ENCODE measurements around the gene RBMS2.

RBMS2 gene

DNA sequence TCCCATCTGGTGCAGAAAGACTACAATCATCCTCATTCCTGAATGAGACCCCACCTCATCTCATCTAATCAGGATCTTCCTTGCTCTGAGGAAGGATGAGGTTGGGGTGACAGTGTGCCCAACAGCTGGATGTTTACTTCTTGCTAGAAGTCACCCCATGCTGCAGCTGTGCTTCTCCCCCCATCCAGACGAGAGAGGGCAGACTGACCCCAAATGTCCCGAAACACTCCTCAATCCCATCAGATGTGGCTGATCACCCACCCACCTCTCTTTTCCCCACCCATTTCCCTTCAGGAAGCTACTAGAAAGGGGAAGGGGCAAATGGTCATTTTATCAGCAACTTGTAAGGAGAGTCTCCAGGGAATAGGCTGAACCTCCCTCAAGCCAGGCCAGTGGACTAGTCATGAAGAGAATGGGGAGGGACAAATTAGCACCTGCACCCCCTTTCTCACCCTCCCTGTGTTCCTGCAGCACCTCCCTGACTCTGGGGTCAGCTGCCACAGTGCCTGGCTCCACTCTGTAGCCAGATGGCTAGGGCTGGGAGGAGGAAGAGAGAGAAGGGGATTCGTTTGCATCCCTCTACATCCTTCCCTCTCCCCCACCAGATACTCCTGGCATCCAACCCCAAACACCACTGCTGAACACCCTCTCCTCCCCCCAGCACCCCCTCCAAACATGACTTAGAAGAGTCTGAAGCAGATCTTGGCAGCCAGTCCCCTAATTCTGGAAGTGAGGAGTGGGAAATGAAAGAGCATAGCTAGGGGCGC is 111.3 kb downstream of the RBMS2 start:
- DNase-seq = no peak

DNA sequence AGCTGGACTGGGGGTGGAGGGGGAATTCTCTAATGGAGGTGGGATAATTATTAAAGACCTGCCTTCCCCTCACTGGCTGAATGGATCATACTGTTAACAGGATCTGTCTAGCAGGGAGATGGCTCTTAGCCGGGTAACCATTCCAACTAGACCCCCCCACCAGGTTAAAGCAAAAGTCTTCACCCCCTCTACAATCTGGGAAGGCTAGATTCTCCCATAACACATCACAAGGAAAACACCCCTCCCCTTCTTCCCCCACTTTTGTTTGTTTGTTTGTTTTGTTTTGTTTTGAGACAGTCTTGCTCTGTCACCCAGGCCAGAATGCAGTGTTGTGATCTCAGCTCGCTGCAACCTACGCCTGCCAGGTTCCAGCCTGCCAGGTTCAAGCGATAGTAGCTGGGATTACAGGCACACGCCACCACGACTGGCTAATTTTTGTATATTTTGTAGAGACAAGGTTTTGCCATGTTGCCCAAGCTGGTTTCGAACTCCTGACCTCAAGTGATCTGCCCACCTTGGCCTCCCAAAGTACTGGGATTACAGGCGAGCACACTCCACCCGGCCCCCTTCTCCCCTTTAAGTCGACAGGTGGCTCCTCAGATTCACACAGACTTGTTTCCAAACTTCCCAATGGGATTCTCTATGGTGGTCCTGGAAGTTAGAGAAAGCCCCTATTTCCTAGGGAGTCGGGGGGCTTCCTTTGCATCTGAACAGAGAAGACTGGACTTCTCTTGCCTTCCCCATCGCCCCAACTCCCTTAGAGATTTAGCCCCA is 112.0 kb downstream of the RBMS2 start:
- no peak for DNase-seq

DNA sequence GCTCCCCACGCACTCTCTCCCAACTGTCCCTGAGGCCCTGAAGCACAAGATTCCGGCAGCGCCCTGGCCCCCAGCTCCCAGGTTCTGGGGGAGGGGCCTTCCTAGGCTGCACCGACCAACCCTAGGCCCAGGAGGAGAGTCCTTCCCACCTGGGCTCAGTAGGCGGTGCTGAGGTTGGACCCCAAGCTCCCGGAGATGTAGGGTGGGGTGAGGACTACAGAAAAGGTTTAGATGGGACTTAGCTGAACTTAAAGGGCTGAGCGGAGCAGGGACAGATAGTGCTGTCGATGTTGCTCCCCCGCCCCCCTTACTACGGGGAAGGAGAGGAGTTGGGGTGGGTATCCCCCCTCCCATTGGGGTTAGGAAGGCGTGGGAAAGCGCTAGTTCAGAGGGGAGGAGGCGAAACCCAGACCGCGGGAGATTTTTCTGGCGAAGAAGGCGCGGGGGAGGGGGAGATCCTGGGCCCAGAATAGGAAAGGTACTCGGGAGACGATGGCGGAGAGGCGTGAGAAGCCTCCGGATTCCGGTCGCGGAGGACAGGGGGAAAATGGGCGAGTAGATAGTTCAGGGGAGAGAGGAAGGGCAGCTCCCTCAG is 112.7 kb downstream of the RBMS2 start:
- peak; percentile 8 to 31 for DNase-seq

DNA sequence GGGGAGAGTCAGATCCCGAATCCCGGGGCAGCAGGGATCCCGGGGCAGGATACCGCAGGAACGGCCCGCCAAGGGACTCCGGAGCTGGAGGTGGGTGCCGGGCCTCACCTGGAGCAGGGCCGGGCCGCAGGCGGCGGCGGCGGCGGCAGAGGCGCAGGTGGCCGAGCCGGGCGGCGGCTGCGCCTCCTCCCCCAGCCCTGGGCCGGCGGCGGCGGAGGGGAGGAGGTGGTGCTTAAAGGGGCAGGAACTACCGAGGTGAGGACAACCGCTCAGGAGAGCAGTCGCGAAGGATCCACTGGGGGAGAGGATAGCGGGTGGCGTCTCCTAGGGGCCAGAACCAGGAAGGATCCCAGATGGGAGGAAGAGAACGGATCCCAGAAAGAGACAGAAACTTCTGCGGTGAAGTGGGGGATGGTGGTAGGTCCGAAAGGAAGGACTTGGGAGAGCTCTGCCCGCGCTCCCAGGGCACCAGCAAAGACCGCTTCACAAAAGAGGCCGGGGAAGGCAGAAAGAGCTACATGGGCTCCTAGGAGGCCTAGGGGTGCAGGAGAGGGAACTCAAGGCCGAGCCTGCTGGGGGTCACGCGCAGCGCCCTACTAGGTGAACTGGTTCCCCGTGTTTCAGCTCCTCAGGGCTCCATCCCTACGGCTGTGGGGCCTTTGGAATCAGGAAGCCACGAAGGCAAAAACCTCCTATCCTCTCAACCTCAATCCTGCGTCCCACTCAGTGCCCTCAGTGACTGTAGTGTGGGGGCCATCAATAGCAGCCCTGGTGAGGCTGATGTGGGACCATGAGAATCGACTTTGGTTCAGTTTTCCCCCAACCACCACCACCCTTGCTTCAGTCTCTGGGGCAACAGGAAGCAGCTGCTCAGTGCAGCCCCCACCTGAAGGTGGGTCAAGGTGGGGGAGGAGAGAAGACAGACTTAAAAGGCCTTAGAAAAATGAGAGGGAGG is 113.5 kb downstream of the RBMS2 start:
- peak; percentile 69 to 72 for DNase-seq

DNA sequence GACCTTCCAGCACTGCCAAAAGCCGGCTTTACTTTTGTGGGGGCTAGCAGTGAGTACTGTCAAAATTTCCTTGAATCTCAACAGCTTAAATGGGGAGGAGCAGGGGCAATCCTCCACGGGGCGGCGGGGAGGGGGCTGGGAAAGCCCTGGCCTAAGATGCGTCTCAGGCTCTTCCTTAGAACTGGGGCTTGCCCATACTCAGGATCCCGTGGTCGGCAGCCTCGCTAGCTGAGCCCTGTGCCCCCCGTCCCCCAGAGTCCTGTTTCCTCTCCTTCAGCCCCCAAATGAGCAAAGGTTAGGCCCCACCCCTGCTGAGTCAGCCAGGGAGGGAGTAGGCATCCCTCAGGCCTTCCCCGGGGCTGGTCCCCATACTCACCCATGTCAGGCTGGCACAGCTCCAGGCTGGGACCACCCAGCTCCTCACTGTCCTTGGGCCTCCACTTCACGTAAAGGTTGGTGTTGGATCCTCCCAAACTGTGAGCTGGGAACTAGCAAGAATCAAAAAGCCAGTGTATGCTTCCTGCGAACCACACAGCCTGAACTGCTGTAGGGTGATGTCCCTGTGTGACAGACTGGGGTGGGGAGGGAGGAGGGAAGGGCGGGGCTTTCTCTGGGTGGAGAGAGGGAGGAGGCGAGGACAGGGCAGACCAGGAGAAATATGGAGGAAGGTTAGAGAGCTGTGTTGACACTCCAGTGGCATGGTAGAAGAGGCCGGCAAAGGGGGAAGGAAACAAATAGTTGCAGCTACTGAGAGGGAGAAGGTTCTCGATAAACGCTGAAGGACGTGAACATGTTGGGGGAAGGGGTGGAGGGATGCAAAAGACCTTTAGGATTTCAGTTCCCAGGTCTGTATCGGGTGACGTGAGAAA is 114.4 kb downstream of the RBMS2 start:
- peak; percentile 84 for DNase-seq

DNA sequence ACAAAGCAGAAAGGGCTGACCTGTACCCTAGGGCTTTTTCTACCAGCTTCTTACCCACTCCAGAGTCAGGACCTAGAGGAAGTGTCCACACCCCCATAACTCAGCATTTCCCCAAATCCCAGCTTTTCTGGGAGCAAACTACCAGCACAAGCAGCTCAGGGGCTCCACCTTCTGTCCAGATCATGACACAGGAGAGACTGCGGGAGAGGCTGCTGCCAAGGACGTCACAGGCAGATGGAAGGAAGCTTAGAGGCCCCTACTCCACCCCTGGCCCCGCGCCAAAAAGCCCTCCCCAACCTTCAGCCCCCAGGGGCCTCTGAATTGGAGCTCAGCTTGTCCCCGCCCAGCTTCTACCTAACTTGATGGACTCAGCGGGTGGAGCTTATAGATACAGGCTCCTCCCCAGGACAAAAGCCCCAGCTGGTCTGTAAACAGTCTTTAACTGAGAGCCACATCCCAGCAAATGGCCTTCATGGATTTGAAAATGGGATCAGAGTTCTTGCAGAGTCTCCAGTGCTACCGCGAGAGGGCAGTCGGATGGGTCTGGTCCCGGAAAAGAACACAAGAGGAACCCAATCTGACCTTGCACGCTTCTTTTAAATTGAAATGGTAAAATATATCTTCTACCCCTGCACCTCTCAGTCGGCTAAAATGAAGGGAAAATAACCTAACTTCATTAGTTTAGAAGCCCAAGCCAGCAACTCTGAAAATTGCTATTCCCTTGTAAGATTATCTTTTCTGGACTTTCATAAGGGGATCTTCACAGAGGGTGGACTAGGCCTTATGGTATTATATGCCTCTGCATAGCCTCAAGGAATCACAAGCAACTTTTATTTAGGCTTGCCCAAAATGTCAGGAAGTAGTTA is 115.3 kb downstream of the RBMS2 start:
- DNase-seq = peak; percentile 95 to 97

DNA sequence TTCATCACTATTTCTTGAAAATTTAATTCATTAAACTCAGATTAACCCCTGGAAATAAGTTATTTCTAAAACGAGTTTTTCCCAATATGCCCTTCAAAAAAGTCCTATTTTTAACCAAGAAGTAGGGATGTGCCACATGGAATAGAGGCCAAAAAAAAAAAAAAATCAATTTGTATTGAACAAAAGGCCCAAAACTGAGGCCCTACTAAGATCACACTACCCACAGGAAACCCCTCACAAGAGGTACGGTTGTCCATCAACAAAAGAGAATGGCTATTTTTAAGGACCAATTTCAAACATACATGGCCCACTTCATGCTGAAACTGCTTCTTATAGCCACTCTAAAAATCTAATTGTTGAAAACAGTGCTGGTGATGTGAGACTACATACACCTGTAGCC is 116.0 kb downstream of the RBMS2 start:
- DNase-seq = no peak

DNA sequence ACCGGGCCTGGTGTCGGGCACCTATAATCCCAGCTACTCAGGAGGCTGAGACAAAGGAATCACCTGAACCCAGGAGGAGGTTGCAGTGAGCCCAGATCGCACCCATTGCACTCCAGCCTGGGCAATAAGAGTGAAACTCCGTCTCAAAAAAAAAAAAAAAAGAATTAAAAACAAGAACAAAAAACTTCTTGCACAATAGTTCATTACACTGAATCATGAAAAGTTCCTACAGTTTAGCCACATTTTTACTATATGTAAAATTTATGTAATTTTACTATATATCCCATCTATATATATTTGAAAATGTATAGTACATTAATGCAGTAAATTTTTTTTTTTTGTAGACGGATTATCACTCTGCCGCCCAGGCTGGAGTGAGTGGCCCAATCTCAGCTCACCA is 119.6 kb downstream of the RBMS2 start:
- no peak for DNase-seq

DNA sequence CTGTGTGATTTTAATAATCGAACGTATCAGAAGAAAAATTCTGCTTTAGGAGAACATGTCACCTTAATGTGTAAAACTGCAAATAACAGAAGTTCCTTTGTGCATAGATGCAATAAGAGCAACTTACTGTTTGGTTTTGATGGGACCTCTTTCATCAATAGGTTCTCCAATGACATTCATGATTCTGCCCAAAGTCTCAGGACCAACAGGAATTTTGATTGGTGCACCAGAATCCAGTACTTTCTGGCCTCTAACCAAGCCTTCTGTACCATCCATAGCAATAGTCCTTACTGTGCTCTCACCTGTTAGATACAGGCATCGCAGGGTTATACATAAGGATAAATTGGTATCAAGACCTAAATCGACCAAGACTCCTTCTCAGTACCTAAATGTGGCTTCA is 123.0 kb downstream of the RBMS2 start:
- DNase-seq = no peak

DNA sequence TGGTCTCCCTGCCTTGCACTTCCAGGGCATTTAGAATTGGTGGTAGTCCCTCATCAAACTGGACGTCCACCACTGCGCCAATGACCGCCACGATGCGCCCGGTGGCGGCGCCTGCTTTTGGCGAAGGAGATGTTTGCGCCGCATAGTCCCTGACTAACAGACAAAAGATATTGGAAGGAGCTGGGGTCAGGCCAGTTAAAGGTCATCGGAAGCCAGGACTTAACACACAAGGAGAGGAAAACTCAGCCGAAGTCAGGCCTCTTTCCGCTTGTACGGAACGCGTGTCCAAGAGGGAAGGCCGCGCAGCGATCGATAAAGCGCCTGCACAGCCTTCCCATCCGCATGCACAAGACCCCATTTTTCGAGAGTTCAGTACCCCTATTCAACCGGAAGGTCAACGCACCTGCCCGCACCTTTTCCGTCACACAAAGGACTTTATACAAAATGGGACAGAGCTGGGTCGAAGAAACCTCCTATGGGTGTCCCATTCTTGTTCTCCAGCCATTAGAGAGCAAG is 123.6 kb downstream of the RBMS2 start:
- DNase-seq = no peak
